GM10248 (cell line): ENCODE results near the gene KIAA1217.

Source experiments
- CTCF ChIA-PET: fragments of 300-600 bp; sonication (Branson Sonifier 250); formaldehyde crosslinking; extraction: SDS; loops from one replicate; lab custom pipeline; 2021; ENCODE audit warnings: antibody characterized with exemption; lab: Yijun Ruan, JAX
- POLR2A ChIA-PET: fragments of 350-650 bp; sonication (Branson Sonifier 250); formaldehyde crosslinking; extraction: SDS; loops from one replicate; lab custom pipeline; 2020; ENCODE audit warnings: antibody characterized with exemption; lab: Yijun Ruan, JAX
- DNase-seq: peaks from one replicate; pipeline ENCODE4 v3.0.0; 2012; ENCODE audit errors: extremely low spot score
- CTCF ChIP-seq: IDR thresholded peaks from 2 replicates; pipeline ENCODE4 v1.5.1; 2012; ENCODE audit warnings: mild to moderate bottlenecking, low read depth; ENCODE audit errors: extremely low read depth, missing control alignments, control extremely low read depth

The KIAA1217 gene

GRCh38 chr10:24371396-24371795 is 162.5 kb downstream of the KIAA1217 start:
- ChIA-PET CTCF (interaction anchor here (0.7 to 1.4 kb wide), 3 partner anchors 12 to 146 kb away, joined by 3 to 7 read pairs (median 3); no protein-coding TSS in a partner anchor), POLR2A (no interaction called here)
- no peak for TF ChIP-seq CTCF
- no peak for DNase-seq

GRCh38 chr10:24374134-24374915 is 165.4 kb downstream of the KIAA1217 start:
- no peak for DNase-seq
- POLR2A ChIA-PET = no interaction called here
- no peak for TF ChIP-seq CTCF
- CTCF ChIA-PET = interaction anchor here (0.8 to 5.1 kb wide), 4 partner anchors 9 to 145 kb away, joined by 3 to 32 read pairs (median 6); no protein-coding TSS in a partner anchor

- DNase-seq = no peak
- POLR2A ChIA-PET = no interaction called here
- CTCF ChIA-PET = interaction anchor here (0.6 to 5.1 kb wide), 3 partner anchors 15 to 383 kb away, joined by 3 to 32 read pairs (median 8); no protein-coding TSS in a partner anchor
- no peak for TF ChIP-seq CTCF
Observed at GRCh38 chr10:24375510-24375909, 166.6 kb downstream of the KIAA1217 start.

- ChIA-PET CTCF (interaction anchor here (0.9 to 5.1 kb wide), 5 partner anchors 16 to 58 kb away, joined by 3 to 32 read pairs (median 4); no protein-coding TSS in a partner anchor), POLR2A (no interaction called here)
- no peak for TF ChIP-seq CTCF
- no peak for DNase-seq
Observed at GRCh38 chr10:24376731-24377130, 167.8 kb downstream of the KIAA1217 start.

- no peak for DNase-seq
- CTCF ChIA-PET = interaction anchor here (0.7 to 5.1 kb wide), 9 partner anchors 9 to 181 kb away, joined by 3 to 32 read pairs (median 5); no protein-coding TSS in a partner anchor
- TF ChIP-seq CTCF = no peak
- POLR2A ChIA-PET = no interaction called here
Observed at GRCh38 chr10:24378126-24378920, 169.4 kb downstream of the KIAA1217 start.
